HG03342 (cell line): ENCODE measurements around the gene ACOXL.

ENCODE experiments used
- ATAC-seq: cut with Tn5 transposase; IDR thresholded peaks from one replicate; pipeline ENCODE4 v1.9.1; 2021; ENCODE audit warnings: mild to moderate bottlenecking, moderate library complexity; ENCODE audit not compliant: unreplicated experiment

The ACOXL gene

DNA sequence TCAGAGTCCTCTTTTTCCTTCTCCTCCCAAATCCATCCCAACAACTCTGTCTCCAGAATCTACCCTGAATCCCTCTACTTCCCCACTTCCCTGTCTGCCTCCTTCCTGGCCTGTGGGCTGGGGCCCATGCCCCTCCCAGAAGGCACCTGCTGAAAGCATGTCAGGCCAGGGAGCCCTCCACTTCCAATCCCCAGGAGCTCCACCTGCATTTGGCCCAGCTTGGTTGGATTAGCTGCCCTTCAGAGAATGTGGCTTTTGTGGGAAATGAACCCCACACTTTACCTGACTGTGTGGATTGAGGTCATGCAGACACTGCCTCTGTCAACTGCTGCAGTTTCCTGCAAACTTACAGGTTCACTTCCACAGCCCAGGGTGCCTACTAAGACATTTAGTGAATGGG is 58.5 kb downstream of the ACOXL start:
- ATAC-seq: no peak

DNA sequence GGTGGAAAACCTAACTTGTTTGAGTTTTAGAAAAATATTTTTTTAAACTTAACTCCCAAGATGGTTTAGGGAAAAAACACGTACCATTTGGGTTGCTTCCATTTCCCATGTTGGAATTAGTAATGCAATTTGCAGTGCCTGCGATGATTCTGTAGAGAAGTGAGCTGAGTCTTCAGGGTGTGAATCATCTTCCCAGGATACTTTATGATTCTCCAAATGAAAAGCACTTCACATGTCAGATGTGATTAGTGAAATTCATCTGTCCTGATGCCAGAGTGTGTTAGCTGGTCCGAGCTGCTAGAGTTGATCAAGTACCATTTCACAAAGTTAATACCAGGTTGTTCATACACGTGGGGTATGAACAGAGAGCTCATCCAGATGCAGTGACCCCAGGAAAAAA is 59.1 kb downstream of the ACOXL start:
- no peak for ATAC-seq

DNA sequence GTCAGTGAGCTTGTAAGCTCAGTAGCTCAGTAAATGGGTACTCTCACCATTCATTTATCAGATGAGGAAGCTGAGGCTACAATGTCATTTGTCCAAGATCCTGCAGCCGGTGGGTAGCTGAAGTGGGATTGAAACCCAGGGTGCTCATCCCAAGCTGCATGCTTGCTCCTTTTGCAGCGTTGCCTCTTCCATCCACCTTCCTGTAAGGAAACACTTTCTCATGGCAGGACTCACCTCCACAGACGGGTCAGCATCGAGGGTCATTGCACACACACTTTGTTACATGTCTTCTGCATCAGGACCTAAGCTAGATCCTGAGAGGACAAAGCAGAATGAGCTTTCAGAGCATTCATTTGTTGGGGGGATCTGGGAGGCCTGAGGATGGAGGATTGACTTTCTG is 60.7 kb downstream of the ACOXL start:
- no peak for ATAC-seq

DNA sequence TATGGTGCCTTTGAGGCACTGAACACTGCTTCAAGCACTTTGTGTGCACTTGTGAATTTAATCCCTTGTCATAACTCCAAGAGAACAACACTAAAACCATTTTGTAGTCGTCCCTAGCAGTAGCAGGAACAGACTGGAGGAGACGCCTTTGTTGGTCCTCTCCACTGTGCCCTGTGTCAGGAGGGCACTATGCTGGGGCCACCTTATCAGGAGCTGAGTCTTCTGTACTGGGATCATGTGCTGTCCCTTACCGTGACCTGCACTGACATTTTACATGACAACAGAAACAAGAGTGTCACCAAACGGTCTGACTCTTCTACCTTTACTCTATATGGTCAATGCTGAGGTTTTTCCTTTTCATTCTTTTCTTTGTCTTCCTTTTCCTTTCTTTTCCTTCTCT is 62.0 kb downstream of the ACOXL start:
- no peak for ATAC-seq

DNA sequence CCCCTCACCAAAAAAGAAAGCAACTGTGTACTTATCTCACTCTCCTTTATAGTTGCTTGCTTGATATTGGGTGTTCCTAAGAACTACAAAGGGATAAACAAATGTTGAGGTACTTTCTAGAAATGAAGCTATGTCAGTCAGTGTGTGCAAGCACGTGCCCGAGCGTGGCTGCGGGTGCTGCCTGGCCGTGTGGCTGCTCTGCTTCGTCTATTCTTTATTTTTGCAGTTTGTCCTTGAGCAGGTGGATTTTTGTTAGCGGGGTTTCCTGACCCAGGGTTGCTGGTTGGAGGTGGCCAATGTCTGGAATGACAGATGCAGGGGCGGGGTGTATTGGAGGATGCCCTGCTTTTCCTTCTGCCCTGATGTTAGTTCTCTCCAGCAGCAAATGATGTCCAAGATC is 62.6 kb downstream of the ACOXL start:
- no peak for ATAC-seq

DNA sequence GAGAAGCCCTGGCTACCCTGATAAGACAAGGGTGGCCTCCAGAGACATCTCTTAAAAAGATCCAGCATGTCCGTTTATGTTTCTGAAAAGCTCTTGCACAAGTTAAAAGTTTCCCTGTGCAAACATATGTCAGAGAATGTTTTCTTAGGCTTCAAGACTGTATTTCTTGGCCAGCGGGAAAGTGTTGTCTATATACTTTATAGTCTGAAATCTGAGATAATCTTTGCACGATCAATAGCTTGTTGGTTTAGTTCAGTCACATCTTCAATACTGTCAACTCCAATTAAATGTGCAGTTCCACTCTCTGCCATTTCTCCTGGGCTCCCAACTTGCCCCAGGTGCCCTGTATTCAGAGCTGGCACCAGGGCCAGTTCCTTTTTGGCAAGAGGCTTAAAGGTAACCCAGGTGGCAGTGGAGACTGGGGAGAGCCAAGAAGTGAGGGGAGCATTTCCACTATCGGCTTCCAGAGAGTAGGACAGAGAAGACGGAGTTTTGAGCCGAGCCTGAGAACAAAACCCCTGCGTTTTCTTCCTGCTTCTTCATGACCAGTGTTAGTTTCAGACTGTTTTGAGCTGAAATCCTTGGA is 64.4 kb downstream of the ACOXL start:
- ATAC-seq: no peak

DNA sequence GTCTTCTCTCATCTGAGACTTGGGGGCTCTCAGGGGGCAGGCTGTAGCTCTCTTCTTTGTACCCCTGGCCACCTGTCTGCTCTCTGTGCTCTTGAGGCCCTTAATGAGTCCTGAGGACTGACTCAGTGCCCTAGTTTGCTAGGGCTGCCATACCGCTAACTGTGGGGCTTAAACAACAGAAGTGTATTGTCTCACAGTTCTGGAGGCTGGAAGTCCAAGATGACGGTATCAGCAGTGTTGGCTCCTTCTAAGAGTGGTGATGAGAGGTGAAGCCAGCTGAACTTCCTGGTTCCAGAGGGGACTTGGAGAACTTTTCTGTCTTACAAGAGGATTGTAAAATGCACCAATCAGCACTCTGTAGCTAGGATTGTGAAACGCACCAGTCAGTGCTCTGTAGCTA is 67.0 kb downstream of the ACOXL start:
- no peak for ATAC-seq

DNA sequence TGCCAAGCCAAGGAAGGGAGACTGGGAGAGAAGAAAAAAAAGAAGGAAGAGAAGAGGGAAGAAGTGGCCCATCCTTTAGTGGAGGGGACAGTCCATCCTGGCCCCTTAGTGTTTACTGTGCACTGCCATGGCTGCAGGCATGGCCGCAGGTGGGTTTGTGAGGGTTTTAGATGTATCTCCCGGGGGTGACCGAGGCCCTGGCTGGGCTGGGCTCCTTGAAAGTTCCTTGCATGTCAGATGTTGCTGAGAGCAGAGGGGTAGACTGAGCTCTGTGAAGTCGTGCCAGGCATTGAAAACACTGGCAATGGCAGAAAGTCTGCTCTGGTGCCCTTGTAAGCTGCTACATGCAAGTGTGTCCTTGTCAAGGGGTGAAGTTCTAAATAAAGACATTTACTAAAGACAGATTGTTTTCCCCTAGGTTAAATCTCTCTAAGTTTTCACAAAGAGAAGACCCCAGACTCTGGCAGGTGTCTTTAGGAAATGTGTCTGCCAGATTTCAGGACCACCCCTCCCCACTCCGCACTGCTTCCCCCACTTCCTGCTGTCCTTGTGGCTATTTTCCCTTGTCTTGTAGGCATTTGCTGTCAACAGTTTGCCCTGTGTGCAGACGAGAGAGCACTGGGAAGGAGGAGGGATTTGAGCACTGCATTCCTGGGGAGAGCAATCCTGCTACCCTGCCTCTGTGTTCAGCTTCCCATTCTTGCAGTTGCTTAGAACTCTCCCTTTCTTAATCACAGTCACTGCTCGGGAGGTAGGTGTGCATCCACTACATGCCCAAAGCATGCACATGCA is 68.4 kb downstream of the ACOXL start:
- ATAC-seq: no peak

DNA sequence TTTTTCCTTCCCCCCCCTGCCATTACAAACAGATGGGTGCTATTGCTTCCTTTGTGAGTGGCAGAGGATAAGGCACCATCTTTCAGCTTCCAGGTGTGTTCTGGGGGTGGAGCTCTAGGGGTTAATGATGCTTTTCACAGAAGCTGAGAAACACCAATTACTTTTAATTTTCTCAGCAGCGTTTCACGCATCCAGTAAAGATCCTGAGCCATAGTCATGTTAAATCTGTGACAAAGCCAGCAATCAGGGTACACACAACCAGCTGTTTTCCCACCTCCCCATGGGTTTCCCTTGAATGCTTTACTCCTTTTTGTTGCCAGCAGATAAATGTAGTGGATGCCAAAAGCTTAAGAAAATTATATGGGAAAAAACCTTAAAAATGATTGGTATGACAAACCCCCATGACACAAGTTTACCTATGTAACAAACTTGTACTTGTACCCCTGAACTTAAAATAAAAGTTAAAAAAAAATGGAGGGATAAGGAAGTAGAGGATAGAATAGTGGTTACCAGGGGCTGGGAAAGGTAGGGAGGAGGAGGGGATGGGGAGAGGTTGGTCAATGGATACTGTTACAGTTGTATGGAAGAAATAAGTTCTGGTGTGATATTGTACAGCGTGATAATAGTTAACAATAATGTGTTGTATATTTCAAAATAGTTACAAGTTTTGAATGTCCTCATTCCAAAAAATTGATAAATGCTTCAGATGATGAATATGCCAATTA is 70.0 kb downstream of the ACOXL start:
- ATAC-seq: no peak

DNA sequence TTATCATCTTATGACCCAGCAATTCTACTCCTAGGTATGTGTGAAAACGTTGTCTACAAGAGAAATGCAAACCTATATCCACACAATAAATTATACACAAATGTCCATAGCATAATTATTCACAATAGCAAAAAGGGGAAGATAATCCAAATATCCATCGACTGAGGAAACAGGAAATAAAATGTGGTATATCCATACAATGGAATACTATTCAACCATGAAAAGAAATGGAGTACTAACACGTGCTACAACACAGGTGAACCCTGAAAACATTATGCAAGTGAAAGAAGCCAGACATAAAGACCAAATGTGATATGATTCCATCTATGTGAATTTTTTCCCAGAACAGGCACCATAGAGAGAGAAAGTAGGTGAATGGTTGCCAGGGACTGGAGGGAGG is 72.1 kb downstream of the ACOXL start:
- ATAC-seq: no peak

DNA sequence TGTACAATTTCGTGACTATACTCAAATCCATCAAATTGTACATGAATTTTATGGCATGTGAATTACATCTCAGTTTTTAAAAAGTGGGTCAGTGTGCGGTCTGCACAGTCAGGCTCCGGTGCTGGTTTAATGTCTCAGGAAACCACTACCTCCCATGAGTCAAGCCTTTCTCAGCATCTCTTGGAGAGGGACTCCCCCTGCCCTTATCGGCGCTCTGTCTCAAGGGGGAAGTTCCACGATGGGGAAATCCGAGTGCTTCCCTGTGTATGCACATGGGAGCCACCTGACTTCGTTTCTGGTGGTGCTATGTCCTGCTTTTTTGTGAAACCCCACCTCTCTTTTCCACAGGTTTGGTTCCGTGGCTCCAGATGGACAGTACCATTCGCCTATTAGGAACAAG is 72.5 kb downstream of the ACOXL start:
- ATAC-seq: peak; percentile 66

DNA sequence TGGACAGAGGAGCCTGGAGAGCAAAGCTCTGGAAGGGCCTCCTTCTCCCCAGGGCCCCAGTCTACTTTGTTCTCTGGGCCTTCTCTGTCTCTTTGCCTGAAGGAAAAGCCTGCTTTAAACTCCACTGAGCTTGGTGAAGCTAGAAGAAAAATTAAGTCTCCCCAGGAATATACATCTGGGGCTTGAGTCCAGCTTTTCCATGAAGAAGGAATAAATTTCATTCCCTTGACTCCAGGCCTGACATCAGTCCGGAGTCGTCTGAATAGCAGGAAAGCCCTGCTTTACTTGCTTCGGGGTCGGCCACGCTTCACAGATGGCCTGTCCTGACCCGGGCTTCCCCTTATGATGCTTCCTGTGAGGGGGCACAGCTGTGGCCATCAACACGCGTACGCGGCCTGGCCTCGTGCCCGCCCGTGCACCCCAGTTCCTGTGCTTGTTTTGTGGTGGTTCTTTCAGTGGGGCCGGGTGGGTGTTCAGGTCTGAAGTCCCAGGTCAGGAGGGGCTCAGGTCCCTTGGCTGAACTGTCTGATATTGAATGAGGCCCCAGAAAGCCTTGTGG is 73.6 kb downstream of the ACOXL start:
- no peak for ATAC-seq

DNA sequence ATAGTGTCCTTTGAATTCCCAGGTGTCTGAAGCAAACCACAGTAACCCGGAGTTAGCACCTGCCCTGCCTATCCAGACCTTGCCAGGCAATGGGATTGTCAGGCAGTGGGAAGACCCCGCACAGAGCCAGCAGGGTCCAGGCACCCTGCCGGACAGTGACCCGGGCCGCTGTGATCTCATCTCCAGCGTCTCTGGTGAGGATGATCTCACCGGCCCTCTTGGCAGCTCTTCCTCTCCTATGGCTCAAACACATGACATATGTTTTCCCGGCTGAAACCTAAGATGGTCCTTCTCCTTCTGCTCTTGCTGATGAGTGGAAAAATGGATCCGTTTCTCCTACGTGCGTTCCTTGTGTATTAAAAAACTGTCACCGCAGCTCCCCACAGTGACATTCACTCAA is 75.1 kb downstream of the ACOXL start:
- no peak for ATAC-seq

DNA sequence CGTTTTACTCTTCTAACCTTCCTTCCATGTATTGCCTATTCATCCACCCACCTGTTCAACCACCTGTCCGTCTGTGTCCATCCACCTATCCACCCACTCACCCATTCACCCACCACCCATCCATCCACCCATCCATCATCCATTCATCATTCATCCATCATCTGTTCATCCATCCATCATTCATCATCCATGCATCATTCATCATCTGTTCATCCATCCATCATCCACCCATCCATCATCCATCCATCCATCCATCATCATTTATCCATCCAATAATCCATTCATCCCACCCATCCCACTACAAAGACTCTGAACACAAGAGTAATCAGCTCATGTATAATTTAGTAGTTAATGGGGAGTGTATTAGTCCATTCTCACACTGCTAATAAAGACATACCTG is 78.0 kb downstream of the ACOXL start:
- ATAC-seq: no peak

DNA sequence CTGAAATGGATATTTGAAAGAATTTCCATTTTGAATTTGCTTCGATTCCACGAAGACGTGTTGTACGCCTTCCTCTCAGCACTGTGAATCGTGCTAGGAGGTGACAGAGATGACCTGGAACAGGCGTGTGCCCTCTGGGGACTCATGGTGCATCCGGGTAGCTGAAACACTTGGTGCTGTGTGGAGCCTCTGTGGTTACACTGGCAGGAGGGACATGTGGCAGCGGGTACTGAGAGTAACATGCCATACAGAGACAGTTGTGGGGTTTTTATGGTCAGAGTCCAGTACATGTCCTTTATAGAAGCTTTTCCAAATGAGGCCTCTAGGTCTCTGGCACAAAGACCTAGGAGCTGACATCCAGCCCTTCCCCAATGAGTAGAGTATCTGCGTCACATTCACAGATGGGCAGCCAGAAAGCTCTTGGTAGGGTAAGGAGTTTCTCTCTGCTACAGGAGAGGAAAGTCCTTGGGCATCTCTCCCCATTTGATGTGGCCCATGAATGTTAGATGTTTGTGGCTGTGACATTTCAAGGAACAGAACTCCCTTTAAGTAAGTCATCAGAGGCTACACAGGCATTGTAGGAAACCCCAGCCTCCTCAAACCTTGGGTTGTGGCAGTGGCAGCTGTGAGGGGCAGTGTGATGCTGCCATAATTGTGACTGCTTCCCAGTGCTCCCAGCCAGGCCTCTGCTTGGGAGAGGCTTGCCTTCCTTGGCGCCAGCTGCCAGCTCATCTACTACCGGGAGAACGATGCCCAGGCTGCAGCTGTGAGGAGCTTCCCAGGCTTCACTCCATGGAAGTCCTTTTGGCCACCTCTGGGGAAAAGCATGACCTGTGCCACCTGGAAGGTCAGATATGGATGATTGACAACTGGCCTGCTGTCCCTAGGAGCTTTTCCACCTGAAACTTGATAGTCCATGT is 80.6 kb downstream of the ACOXL start:
- ATAC-seq: no peak

DNA sequence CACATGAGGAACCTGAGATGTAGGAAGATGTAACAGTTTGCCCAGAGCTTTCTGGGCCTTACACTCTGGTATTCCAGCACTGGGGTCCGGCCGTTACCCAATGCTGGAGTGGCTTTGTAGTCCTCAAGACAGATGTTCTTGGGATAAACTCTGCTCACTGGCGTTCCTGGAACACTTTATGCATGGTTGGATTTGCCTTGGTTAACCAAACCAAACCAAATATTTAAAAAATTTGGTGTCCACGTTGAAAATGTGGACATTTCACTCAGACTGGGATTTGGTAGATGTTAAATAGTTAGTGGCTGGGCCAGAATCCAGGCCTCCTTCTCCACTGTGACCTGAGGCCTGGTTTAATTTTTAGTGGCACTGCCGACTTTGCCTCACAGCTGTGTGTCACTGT is 81.5 kb downstream of the ACOXL start:
- ATAC-seq: no peak

DNA sequence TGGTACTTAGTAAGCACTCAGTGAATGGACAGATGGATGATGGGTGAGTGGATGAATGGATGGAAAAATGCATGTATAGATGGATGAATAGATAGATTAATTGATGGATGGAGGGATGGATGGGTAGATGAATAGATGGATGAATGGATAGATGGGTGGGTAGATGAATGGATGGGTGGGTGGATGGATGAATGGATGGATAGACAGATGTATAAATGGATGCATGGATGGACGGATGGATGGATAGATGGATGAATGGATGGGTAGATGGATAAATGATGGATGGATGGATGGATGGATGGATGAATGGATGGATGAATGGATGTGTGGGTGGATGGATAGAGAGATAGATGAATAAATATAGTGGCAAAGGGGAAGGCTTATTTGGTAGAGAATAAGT is 83.6 kb downstream of the ACOXL start:
- no peak for ATAC-seq

DNA sequence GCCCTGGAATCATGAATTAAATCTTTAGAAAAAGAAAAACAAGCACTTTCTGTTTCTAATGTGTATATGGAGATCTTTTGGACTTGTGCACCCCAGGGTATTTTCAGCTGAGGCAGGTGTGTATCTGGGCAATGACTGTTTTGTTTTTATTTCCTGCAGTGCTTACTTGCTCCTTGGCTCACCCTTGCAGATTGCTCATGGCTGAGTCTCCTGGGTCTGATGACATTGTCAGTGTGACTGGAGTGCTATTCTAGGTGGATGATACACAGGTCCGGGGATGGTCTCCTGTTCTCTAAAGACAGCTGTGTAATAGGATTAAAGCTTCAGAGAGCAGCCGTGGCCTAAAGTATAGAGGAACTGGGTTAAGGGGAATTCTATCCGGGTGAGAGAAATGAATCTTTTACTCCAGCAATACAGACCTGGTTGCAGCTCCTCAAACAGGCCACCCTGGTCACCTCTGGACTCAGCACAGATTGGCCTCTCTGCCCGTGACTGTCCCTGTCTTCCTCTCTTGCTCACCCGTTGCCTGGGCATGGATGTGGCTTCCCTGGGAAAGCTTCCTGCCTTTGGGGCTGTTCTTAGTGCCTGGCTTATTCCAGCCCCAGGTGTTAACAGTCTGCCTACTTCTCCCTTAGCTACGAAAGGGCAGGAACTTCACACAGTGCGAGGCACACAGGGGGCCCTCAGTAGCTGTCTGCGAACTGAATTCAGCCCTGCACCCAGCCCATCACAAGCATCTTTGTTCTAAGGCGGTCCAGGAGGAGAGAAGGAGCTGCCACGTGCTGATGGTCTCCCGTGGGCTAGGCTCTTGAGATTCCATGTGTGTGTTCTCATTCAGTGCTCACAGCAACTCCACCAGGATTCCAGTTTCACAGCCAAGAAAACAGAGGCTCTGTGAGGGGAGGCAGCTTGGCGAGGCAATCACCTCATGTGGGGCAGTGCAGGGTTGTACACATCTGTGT is 84.3 kb downstream of the ACOXL start:
- no peak for ATAC-seq

DNA sequence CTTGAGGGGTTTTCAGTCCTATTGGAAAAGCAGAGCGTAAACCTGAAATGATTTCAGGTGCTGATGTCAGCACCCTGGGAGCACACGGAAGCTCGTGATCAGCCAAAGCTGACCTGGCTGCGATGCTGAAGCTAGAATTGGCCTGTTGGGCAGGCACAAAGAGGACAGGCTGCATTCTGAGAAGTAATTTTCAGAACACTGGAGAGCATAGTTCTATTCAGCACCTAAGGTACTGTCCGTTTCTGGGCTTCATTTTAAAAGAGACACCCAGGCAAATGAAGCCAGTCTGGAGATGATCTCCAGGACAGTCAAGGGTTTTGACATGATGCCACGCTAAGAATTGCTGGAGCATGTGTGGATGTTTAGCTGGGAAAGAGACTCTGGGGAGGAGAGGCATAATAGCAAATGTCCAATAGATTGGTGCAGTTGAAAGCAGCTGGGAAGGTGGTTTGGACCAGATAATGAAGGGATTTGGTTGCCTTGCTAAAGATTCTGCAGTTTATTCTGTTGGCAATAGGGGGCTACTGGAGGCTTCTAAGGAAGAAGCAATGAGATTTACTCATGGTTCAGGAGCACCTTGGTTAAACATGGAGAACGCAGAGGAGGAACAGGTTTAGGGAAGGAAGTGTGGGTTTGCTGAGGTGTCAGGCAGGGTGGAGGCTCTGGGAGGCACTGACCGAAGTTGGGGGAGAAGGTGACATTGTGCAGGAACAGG is 86.6 kb downstream of the ACOXL start:
- ATAC-seq: no peak
